Transverse colon (tissue), 3 donors: Measurements from ENCODE around the gene MCC.

ENCODE experiments used
- CTCF ChIP-seq, 5 experiments: fragments of 200-600 bp in 3 of 5; fragments of 450-650 bp in 2 of 5; sonication (generic) in 3 of 5; IDR thresholded peaks; 1 replicate in 2 of 5; 2 replicates in 3 of 5; pipeline ENCODE4 v1.5.1; 2016 to 2017; ENCODE audit warnings: antibody characterized with exemption in 5 of 5, inconsistent platforms in 3 of 5, mild to moderate bottlenecking in 2 of 5, moderate library complexity in 1 of 5
- EP300 ChIP-seq: sonication (generic); formaldehyde crosslinking; IDR thresholded peaks from one replicate; pipeline ENCODE4 v1.6.1; 2017; ENCODE audit warnings: antibody characterized with exemption, low read depth
- POLR2A ChIP-seq: fragments of 450-650 bp; IDR thresholded peaks from one replicate; pipeline ENCODE4 v1.6.1; 2016; ENCODE audit warnings: antibody characterized with exemption, mild to moderate bottlenecking, moderate library complexity

GRCh38 chr5:113118298-113118697 lies 370.0 kb downstream of the MCC start:
- TF ChIP-seq CTCF (IDR thresholded peaks at IDR 0.05): no peak
- TF ChIP-seq POLR2A: no peak
- TF ChIP-seq EP300: no peak
